Stimulated activated CD8-positive, alpha-beta memory T cell treated with anti-CD3 and anti-CD28 coated beads, Interleukin-4, amount 100 ng/mL, for 24 hours (primary cell): ENCODE measurements around the gene TRIM56.
A peak's percentile ranks its signal among the peaks of the same experiment; 100 is the strongest.
"Not testable (repeated sequence)": the region's sequence is repeated elsewhere in the genome, so short reads cannot be mapped to it uniquely, and the experiment has no call there.

Experiments
- DNase-seq: peaks from one replicate; pipeline ENCODE4 v3.0.0-alpha.2; 2020; ENCODE audit warnings: low read depth

The TRIM56 gene

GRCh38 chr7:101092266-101092905 lies 7.1 kb downstream of the TRIM56 start:
- not testable (repeated sequence) for DNase-seq

GRCh38 chr7:101093906-101094305 lies 8.6 kb downstream of the TRIM56 start:
- no peak for DNase-seq

GRCh38 chr7:101094376-101094775 lies 9.1 kb downstream of the TRIM56 start:
- DNase-seq: no peak

GRCh38 chr7:101094791-101095375 lies 9.6 kb downstream of the TRIM56 start:
- peak; percentile 15 for DNase-seq

GRCh38 chr7:101096331-101096956 lies 11.2 kb downstream of the TRIM56 start:
- no peak for DNase-seq

GRCh38 chr7:101096957-101097347 lies 11.7 kb downstream of the TRIM56 start:
- DNase-seq: no peak

- no peak for DNase-seq
These were observed 12.3 kb downstream of the TRIM56 start for GRCh38 chr7:101097561-101097960.

GRCh38 chr7:101099969-101100781 lies 14.9 kb downstream of the TRIM56 start:
- peak; percentile 50 for DNase-seq

- no peak for DNase-seq
These were observed 15.9 kb downstream of the TRIM56 start for GRCh38 chr7:101100858-101101847.

- no peak for DNase-seq
These were observed 16.7 kb downstream of the TRIM56 start for GRCh38 chr7:101102026-101102425.

GRCh38 chr7:101103701-101104100 lies 18.4 kb downstream of the TRIM56 start:
- DNase-seq: not testable (repeated sequence)

GRCh38 chr7:101104193-101104713 lies 19.0 kb downstream of the TRIM56 start:
- no peak for DNase-seq

GRCh38 chr7:101104799-101105198 lies 19.5 kb downstream of the TRIM56 start:
- no peak for DNase-seq

GRCh38 chr7:101105248-101105647 lies 20.0 kb downstream of the TRIM56 start:
- DNase-seq: not testable (repeated sequence)

- DNase-seq: no peak
These were observed 21.1 kb downstream of the TRIM56 start for GRCh38 chr7:101106386-101106785.

GRCh38 chr7:101108330-101108857 lies 23.1 kb downstream of the TRIM56 start:
- no peak for DNase-seq

GRCh38 chr7:101108961-101109360 lies 23.7 kb downstream of the TRIM56 start:
- no peak for DNase-seq

GRCh38 chr7:101109368-101109767 lies 24.1 kb downstream of the TRIM56 start:
- no peak for DNase-seq

- no peak for DNase-seq
These were observed 26.0 kb downstream of the TRIM56 start for GRCh38 chr7:101111261-101111660.

- DNase-seq: no peak
These were observed 27.0 kb downstream of the TRIM56 start for GRCh38 chr7:101112233-101112632.

GRCh38 chr7:101113140-101113539 lies 27.9 kb downstream of the TRIM56 start:
- not testable (repeated sequence) for DNase-seq
